ENCODE measurements around the gene SVOP. TPM values are rescaled to one million over a fixed set of nuclear protein-coding genes. Genes with fewer than 3 reads are reported as not detected.
"Not testable (repeated sequence)": the region's sequence is repeated elsewhere in the genome, so short reads cannot be mapped to it uniquely, and the experiment has no call there.

The SVOP gene
- total RNA-seq, 2 experiments from 2014 or later = not detected

- H3K4me1 ChIP-seq (ENCODE audit: insufficient read depth, low read length, poor library complexity, severe bottlenecking) = no peaks in the 10 kb centered on the region
- BruUV-seq (replicated peaks) = no TSS peak
- ChIA-PET POLR2A (no interaction called here), CTCF (ENCODE audit: unreplicated experiment) (no interaction called here)
- DNase-seq (ENCODE audit: low spot score) = no peak
- H3K9me3 ChIP-seq (ENCODE audit: low read length) = no peaks in the 10 kb centered on the region
- intact Hi-C loops (cut with micrococcal nuclease; ENCODE audit: unreplicated experiment) = no loop called here
- no peak overlapping the region for H3K4me2 ChIP-seq (ENCODE audit: low read length)
- H3K36me3 ChIP-seq (ENCODE audit: insufficient read depth, low read length) = no peaks in the 10 kb centered on the region
- no peaks in the 10 kb centered on the region for H3K79me2 ChIP-seq (ENCODE audit: insufficient read depth, low read depth, low read length)
- H4K20me1 ChIP-seq (ENCODE audit: insufficient read depth, low read length) = no peaks in the 10 kb centered on the region
- H3K27ac ChIP-seq (ENCODE audit: low read depth, low read length, poor library complexity, severe bottlenecking) = no peak overlapping the region
- no peak overlapping the region for H3K4me3 ChIP-seq (ENCODE audit: low read depth, low read length, poor library complexity, severe bottlenecking)
- H3K9me2 ChIP-seq (ENCODE audit: insufficient read depth, low read length) = no peaks in the 10 kb centered on the region
- TF ChIP-seq EZH2phosphoT487 (IDR thresholded peaks at IDR 0.05; ENCODE audit: borderline replicate concordance, low read depth, low read length) = no peak
- TF ChIP-seq, protein P1, sequence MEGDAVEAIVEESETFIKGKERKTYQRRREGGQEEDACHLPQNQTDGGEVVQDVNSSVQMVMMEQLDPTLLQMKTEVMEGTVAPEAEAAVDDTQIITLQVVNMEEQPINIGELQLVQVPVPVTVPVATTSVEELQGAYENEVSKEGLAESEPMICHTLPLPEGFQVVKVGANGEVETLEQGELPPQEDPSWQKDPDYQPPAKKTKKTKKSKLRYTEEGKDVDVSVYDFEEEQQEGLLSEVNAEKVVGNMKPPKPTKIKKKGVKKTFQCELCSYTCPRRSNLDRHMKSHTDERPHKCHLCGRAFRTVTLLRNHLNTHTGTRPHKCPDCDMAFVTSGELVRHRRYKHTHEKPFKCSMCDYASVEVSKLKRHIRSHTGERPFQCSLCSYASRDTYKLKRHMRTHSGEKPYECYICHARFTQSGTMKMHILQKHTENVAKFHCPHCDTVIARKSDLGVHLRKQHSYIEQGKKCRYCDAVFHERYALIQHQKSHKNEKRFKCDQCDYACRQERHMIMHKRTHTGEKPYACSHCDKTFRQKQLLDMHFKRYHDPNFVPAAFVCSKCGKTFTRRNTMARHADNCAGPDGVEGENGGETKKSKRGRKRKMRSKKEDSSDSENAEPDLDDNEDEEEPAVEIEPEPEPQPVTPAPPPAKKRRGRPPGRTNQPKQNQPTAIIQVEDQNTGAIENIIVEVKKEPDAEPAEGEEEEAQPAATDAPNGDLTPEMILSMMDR (conservative IDR thresholded peaks at IDR 0.05; ENCODE audit: low read length) = no peak
- no peak overlapping the region for H2AFZ ChIP-seq (ENCODE audit: low read length)
Measured at GRCh38 chr12:108996320-108996719, 24.5 kb downstream of the SVOP start.

DNA sequence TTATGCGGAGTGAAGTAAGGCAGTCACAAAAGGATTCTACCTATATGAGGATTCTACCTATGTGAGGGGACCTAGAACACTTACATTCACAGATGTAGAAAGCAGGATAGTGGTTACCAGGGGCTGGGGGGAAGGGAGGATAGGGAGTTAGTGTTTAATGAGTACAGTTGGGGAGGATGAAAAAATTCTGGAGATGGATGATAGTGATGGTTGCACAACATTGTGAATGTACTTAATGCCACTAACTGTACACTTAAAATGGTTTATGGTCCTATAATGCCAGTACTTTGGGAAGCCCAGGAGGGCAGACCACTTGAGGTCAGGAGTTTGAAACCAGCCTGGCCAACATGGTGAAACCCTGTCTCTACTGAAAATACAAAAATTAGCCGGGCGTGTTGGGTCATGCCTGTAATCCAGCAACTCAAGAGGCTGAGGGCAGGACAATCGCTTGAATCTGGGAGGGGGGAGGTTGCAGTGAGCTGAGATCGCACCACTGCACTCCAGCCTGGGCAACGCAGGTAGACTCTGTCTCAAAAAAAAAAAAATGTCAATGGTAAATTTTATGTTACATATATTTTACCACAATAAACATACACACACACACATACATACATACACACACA, 25.4 kb downstream of the SVOP start:
- no peak overlapping the region for H2AFZ ChIP-seq (ENCODE audit: low read length)

DNA sequence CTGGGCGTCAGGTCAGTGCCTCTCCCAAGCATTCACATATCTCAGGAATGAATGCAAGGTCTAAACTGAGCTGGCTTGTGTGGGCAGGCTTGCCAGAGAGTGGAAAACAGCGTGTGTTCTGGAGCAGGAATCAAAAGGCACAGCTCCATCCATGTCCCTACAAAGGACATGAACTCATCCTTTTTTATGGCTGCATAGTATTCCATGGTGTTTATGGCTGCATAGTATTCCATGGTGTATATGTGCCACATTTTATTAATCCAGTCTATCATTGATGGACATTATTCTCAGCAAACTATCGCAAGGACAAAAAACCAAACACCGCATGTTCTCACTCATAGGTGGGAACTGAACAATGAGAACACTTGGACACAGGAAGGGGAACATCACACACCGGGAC, 30.8 kb downstream of the SVOP start:
- H3K4me1 ChIP-seq (ENCODE audit: insufficient read depth, low read length, poor library complexity, severe bottlenecking); H4K20me1 ChIP-seq (ENCODE audit: insufficient read depth, low read length); H3K4me3 ChIP-seq (ENCODE audit: low read depth, low read length, poor library complexity, severe bottlenecking); POLR2A ChIA-PET; H3K36me3 ChIP-seq (ENCODE audit: insufficient read depth, low read length); CTCF ChIA-PET (ENCODE audit: unreplicated experiment); H3K79me2 ChIP-seq (ENCODE audit: insufficient read depth, low read depth, low read length); H3K9me2 ChIP-seq (ENCODE audit: insufficient read depth, low read length); H3K9me3 ChIP-seq (ENCODE audit: low read length); DNase-seq (ENCODE audit: low spot score); BruUV-seq (replicated peaks); intact Hi-C loops (cut with micrococcal nuclease; ENCODE audit: unreplicated experiment); H3K4me2 ChIP-seq (ENCODE audit: low read length); H3K27ac ChIP-seq (ENCODE audit: low read depth, low read length, poor library complexity, severe bottlenecking); H2AFZ ChIP-seq (ENCODE audit: low read length): not testable (repeated sequence)

More for the DNA sequence above, 25.4 kb downstream of the SVOP start:
- H3K9me3 ChIP-seq (ENCODE audit: low read length) = no peaks in the 10 kb centered on the region
- no peak overlapping the region for H3K27ac ChIP-seq (ENCODE audit: low read depth, low read length, poor library complexity, severe bottlenecking)
- no peaks in the 10 kb centered on the region for H3K4me1 ChIP-seq (ENCODE audit: insufficient read depth, low read length, poor library complexity, severe bottlenecking)
- no peaks in the 10 kb centered on the region for H3K79me2 ChIP-seq (ENCODE audit: insufficient read depth, low read depth, low read length)
- no TSS peak for BruUV-seq (replicated peaks)
- no peaks in the 10 kb centered on the region for H4K20me1 ChIP-seq (ENCODE audit: insufficient read depth, low read length)
- H3K36me3 ChIP-seq (ENCODE audit: insufficient read depth, low read length) = no peaks in the 10 kb centered on the region
- POLR2A ChIA-PET = no interaction called here
- intact Hi-C loops (cut with micrococcal nuclease; ENCODE audit: unreplicated experiment) = no loop called here
- CTCF ChIA-PET (ENCODE audit: unreplicated experiment) = no interaction called here
- no peak overlapping the region for H3K4me2 ChIP-seq (ENCODE audit: low read length)
- H3K9me2 ChIP-seq (ENCODE audit: insufficient read depth, low read length) = no peaks in the 10 kb centered on the region
- DNase-seq (ENCODE audit: low spot score) = no peak
- TF ChIP-seq EZH2phosphoT487 (IDR thresholded peaks at IDR 0.05; ENCODE audit: borderline replicate concordance, low read depth, low read length) = no peak
- TF ChIP-seq, protein P1 (conservative IDR thresholded peaks at IDR 0.05; ENCODE audit: low read length) = no peak
- H3K4me3 ChIP-seq (ENCODE audit: low read depth, low read length, poor library complexity, severe bottlenecking) = no peak overlapping the region

Data from OCI-LY7 (cell line).